ENCODE results near the gene KNTC1.
A peak's percentile ranks its signal among the peaks of the same experiment; 100 is the strongest.

Gene KNTC1

GRCh38 chr12:122513660-122514059 lies 13.4 kb upstream of the KNTC1 start:
- 92% methylated on average over 4 of the region's 4 CpGs for WGBS
- H3K36me3 ChIP-seq (ENCODE audit: insufficient read depth, low read length), result peaks cover 98% of the 10 kb centered on the region
- H3K27ac ChIP-seq (ENCODE audit: low read depth, low read length), result no peak overlapping the region
- no peaks in the 10 kb centered on the region for H3K27me3 ChIP-seq (ENCODE audit: insufficient read depth, low read length)
- H3K9ac ChIP-seq (ENCODE audit: low read depth, low read length), result no peak overlapping the region
- no peaks in the 10 kb centered on the region for H3K9me3 ChIP-seq (ENCODE audit: insufficient read depth, low read depth, low read length)
- H3K4me3 ChIP-seq (ENCODE audit: low read length), result no peak overlapping the region
- H3K4me1 ChIP-seq (ENCODE audit: insufficient read depth, low read length), result no peaks in the 10 kb centered on the region

GRCh38 chr12:122515275-122515674 lies 11.8 kb upstream of the KNTC1 start:
- Histone ChIP-seq H3K27ac (ENCODE audit: low read depth, low read length) (no peak overlapping the region), H3K27me3 (ENCODE audit: insufficient read depth, low read length) (no peaks in the 10 kb centered on the region), H3K9ac (ENCODE audit: low read depth, low read length) (no peak overlapping the region), H3K9me3 (ENCODE audit: insufficient read depth, low read depth, low read length) (no peaks in the 10 kb centered on the region), H3K36me3 (ENCODE audit: insufficient read depth, low read length) (peaks cover 98% of the 10 kb centered on the region), H3K4me1 (ENCODE audit: insufficient read depth, low read length) (no peaks in the 10 kb centered on the region), H3K4me3 (ENCODE audit: low read length) (no peak overlapping the region)
- 92% methylated on average over 2 of the region's 2 CpGs for WGBS

DNA sequence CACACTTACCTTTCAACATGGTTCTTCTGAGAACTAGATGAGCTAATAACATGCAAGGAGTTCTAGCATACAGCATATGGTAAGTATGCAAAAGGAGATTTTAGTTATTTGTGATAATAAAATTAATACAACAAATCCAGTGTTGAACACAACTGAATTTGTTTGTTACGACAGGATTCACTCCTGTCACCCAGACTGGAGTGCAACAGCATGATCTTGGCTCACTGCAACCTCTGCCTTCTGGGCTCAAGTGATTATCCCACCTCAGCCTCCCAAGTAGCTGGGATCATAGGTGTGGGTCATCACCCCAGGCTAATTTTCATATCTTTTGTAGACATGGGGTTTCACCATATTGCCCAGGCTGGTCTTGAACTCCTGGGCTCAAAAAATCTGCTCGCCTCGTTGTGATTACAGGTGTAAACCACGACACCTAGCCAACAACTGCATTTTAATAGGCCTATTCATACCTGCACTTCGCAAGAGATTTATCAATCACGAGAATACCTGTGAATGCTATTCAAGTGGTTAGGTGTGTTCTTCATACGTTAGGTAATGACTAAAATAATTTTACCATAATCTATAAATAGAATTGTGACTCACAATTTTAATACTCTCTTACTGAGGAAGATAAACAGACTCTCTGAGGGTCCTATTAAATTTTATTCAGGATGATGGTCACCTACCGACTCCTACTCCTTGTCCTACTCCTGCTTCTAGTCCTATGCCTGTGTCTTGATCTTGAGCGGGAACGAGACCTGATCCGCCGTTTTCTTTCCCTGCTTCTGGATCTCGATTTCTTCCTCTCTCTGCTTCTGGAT lies 10.3 kb upstream of the KNTC1 start:
- no peaks in the 10 kb centered on the region for H3K4me1 ChIP-seq (ENCODE audit: insufficient read depth, low read length)
- H3K27ac ChIP-seq (ENCODE audit: low read depth, low read length), result no peak overlapping the region
- WGBS, result 97% methylated on average over 11 of the region's 13 CpGs
- no peak overlapping the region for H3K9ac ChIP-seq (ENCODE audit: low read depth, low read length)
- H3K9me3 ChIP-seq (ENCODE audit: insufficient read depth, low read depth, low read length), result no peaks in the 10 kb centered on the region
- peaks cover 98% of the 10 kb centered on the region for H3K36me3 ChIP-seq (ENCODE audit: insufficient read depth, low read length)
- no peaks in the 10 kb centered on the region for H3K27me3 ChIP-seq (ENCODE audit: insufficient read depth, low read length)
- H3K4me3 ChIP-seq (ENCODE audit: low read length), result no peak overlapping the region

DNA sequence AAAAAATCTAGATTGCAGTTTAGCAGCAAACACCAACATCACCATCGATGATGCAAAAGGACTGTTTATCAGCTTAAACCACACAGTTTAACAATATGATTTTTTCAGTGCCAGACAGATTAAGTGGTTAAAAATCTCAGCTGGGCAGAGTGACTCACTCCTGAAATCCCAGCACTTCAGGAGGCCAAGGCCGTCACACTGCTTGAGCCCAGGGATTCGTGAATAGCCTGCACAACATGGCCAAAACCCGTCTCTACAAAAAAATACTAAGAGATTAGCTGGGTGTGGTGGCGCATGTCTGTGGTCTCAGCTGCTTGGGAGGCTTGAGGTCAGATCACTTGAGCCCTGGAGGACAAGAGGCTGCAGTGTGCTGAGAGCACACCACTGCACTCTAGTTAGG lies 9.2 kb upstream of the KNTC1 start:
- H3K9me3 ChIP-seq (ENCODE audit: insufficient read depth, low read depth, low read length), result no peaks in the 10 kb centered on the region
- no peaks in the 10 kb centered on the region for H3K4me1 ChIP-seq (ENCODE audit: insufficient read depth, low read length)
- H3K36me3 ChIP-seq (ENCODE audit: insufficient read depth, low read length), result peaks cover 98% of the 10 kb centered on the region
- H3K27ac ChIP-seq (ENCODE audit: low read depth, low read length), result no peak overlapping the region
- no peak overlapping the region; the same call in 1 of the 2 replicates for H3K9ac ChIP-seq (ENCODE audit: low read depth, low read length)
- H3K27me3 ChIP-seq (ENCODE audit: insufficient read depth, low read length), result no peaks in the 10 kb centered on the region
- no peak overlapping the region for H3K4me3 ChIP-seq (ENCODE audit: low read length)
- 94% methylated on average over 5 of the region's 5 CpGs for WGBS

- Histone ChIP-seq H3K9me3 (ENCODE audit: insufficient read depth, low read depth, low read length) (no peaks in the 10 kb centered on the region), H3K27me3 (ENCODE audit: insufficient read depth, low read length) (no peaks in the 10 kb centered on the region), H3K4me3 (ENCODE audit: low read length) (no peak overlapping the region), H3K9ac (ENCODE audit: low read depth, low read length) (no peak overlapping the region), H3K36me3 (ENCODE audit: insufficient read depth, low read length) (peaks cover 99% of the 10 kb centered on the region), H3K4me1 (ENCODE audit: insufficient read depth, low read length) (peaks cover 6% of the 10 kb centered on the region), H3K27ac (ENCODE audit: low read depth, low read length) (no peak overlapping the region)
- 100% methylated on average over 1 of the region's 1 CpG for WGBS
These were observed 8.1 kb upstream of the KNTC1 start for GRCh38 chr12:122518908-122519307.

GRCh38 chr12:122519418-122519817 lies 7.6 kb upstream of the KNTC1 start:
- Histone ChIP-seq H3K9ac (ENCODE audit: low read depth, low read length) (no peak overlapping the region), H3K9me3 (ENCODE audit: insufficient read depth, low read depth, low read length) (no peaks in the 10 kb centered on the region), H3K36me3 (ENCODE audit: insufficient read depth, low read length) (peaks cover 99% of the 10 kb centered on the region), H3K4me3 (ENCODE audit: low read length) (no peak overlapping the region), H3K4me1 (ENCODE audit: insufficient read depth, low read length) (peaks cover 11% of the 10 kb centered on the region), H3K27ac (ENCODE audit: low read depth, low read length) (no peak overlapping the region), H3K27me3 (ENCODE audit: insufficient read depth, low read length) (no peaks in the 10 kb centered on the region)
- no CpG with 5 or more reads among the region's 1 CpG for WGBS

DNA sequence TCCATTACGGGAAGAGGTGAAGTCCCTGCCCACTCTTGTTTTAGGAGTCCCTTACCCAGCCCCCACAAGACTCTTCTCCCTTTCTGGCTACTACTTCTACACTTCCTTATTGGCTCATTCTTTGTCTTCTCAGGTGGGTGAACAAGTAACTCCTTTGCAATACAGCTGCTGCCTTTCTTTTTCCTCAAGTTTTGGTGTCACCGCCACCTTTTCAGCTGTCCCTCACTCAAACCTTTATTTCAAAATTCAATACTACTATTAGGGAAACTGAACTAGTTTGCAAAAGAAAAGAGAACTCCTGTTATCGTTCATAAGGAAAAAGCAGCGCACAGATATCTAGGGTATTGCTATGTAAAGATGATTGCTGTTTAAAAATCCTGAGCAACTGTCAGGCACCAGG lies 6.4 kb upstream of the KNTC1 start:
- Histone ChIP-seq H3K27ac (ENCODE audit: low read depth, low read length) (no peak overlapping the region), H3K36me3 (ENCODE audit: insufficient read depth, low read length) (peaks cover 92% of the 10 kb centered on the region)
- 96% methylated on average over 4 of the region's 4 CpGs for WGBS

DNA sequence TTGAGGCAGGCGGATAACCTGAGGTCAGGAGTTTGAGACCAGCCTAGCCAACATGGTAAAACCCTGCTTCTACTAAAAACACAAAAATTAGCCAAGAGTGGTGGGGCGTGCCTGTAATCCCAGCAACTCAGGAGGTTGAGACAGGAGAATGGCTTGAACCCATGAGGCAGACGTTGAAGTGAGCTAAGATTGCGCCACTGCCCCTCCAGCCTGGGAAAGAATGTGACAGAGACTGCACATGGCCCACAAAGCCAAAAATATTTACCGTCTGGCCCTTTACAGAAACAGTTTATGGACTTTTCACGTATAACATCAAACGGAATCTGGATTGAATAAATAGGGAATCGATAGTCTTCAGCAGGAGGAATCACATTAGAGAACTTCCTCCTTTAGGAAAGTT lies 3.8 kb upstream of the KNTC1 start:
- H3K27ac ChIP-seq (ENCODE audit: low read depth, low read length), result no peak overlapping the region
- H3K27me3 ChIP-seq (ENCODE audit: insufficient read depth, low read length), result no peaks in the 10 kb centered on the region
- WGBS, result 87% methylated on average over 7 of the region's 8 CpGs
- H3K4me3 ChIP-seq (ENCODE audit: low read length), result peak overlapping the region; percentile 92; the same call in 1 of the 2 replicates
- peaks cover 20% of the 10 kb centered on the region for H3K4me1 ChIP-seq (ENCODE audit: insufficient read depth, low read length)
- no peaks in the 10 kb centered on the region for H3K9me3 ChIP-seq (ENCODE audit: insufficient read depth, low read depth, low read length)
- 0 out of 2 replicates have a peak overlapping the region, but pooled peaks have one; percentile 5 for H3K9ac ChIP-seq (ENCODE audit: low read depth, low read length)
- peaks cover 67% of the 10 kb centered on the region for H3K36me3 ChIP-seq (ENCODE audit: insufficient read depth, low read length)

More for the DNA sequence above, 6.4 kb upstream of the KNTC1 start:
- no peak overlapping the region for H3K4me3 ChIP-seq (ENCODE audit: low read length)
- H3K27me3 ChIP-seq (ENCODE audit: insufficient read depth, low read length), result no peaks in the 10 kb centered on the region
- H3K9ac ChIP-seq (ENCODE audit: low read depth, low read length), result no peak overlapping the region
- H3K9me3 ChIP-seq (ENCODE audit: insufficient read depth, low read depth, low read length), result no peaks in the 10 kb centered on the region
- peaks cover 16% of the 10 kb centered on the region for H3K4me1 ChIP-seq (ENCODE audit: insufficient read depth, low read length)

DNA sequence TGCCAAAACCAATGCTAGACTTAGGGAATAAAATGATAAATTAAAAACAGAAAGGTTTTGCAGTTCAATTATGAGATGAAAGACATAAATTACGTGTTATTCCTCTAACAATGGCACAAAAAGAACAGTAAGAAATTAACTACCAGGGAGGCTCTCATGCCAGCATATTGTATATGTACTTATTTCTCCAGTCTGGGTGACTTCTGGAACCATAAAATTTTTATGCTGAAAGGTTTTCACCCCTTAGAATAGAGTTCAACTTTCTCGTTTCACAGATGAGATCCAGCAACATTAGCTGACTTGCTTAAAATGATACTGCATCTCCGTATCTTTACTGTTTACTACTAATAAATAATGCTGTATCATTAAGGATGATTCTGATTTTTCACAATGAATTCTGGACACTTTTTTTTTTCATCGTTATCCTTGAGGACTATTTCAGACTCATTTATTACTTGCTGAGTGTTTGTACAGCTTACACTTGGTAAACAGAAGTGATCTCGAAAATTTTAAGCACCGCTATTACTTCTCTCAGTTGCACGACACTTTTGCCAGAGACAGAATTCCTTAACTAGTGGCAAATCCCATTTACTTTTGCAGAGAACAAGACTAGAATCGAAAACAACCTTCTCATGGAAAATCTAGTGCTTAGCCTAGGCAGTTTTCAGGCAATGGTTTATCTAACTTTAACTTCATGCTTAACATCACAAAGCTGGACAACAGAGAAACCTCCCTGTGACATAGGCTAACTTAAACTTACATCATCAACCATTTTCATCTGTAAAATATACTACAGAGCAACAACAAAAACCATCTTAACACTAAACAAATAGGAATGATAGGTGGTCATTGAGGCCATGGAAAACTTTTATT lies 3.0 kb upstream of the KNTC1 start:
- Histone ChIP-seq H3K9ac (ENCODE audit: low read depth, low read length) (peak overlapping the region; percentile 69), H3K36me3 (ENCODE audit: insufficient read depth, low read length) (peaks cover 63% of the 10 kb centered on the region), H3K4me3 (ENCODE audit: low read length) (peak overlapping the region; percentile 92), H3K27me3 (ENCODE audit: insufficient read depth, low read length) (no peaks in the 10 kb centered on the region), H3K27ac (ENCODE audit: low read depth, low read length) (peak overlapping the region; percentile 24; the same call in 1 of the 2 replicates), H3K9me3 (ENCODE audit: insufficient read depth, low read depth, low read length) (no peaks in the 10 kb centered on the region), H3K4me1 (ENCODE audit: insufficient read depth, low read length) (peaks cover 22% of the 10 kb centered on the region)
- WGBS, result 82% methylated on average over 7 of the region's 8 CpGs

- WGBS, result under 1% methylated on average over 21 of the region's 21 CpGs
- Histone ChIP-seq H3K27ac (ENCODE audit: low read depth, low read length) (peak overlapping the region; percentile 91), H3K4me3 (ENCODE audit: low read length) (peak overlapping the region; percentile 92), H3K27me3 (ENCODE audit: insufficient read depth, low read length) (no peaks in the 10 kb centered on the region), H3K36me3 (ENCODE audit: insufficient read depth, low read length) (peaks cover 58% of the 10 kb centered on the region), H3K9ac (ENCODE audit: low read depth, low read length) (peak overlapping the region; percentile 97), H3K4me1 (ENCODE audit: insufficient read depth, low read length) (peaks cover 22% of the 10 kb centered on the region), H3K9me3 (ENCODE audit: insufficient read depth, low read depth, low read length) (no peaks in the 10 kb centered on the region)
These were observed 462 bp downstream of the KNTC1 start for GRCh38 chr12:122527478-122527944.

- H3K36me3 ChIP-seq (ENCODE audit: insufficient read depth, low read length), result peaks cover 57% of the 10 kb centered on the region
- H3K27me3 ChIP-seq (ENCODE audit: insufficient read depth, low read length), result no peaks in the 10 kb centered on the region
- peak overlapping the region; percentile 97; the same call in 1 of the 2 replicates for H3K9ac ChIP-seq (ENCODE audit: low read depth, low read length)
- peaks cover 19% of the 10 kb centered on the region for H3K4me1 ChIP-seq (ENCODE audit: insufficient read depth, low read length)
- peak overlapping the region; percentile 92 for H3K4me3 ChIP-seq (ENCODE audit: low read length)
- no peaks in the 10 kb centered on the region for H3K9me3 ChIP-seq (ENCODE audit: insufficient read depth, low read depth, low read length)
- 93% methylated on average over 7 of the region's 7 CpGs for WGBS
- H3K27ac ChIP-seq (ENCODE audit: low read depth, low read length), result no peak overlapping the region
These were observed 1.5 kb downstream of the KNTC1 start for GRCh38 chr12:122528582-122528981.
